Psoas muscle (tissue), 8 donors: ENCODE data around the gene C5AR1. TPM values are rescaled to one million over a fixed set of nuclear protein-coding genes. Genes with fewer than 3 reads are reported as not detected.
A peak's percentile ranks its signal among the peaks of the same experiment; 100 is the strongest.

Experiments
- ATAC-seq, 4 donors: fragments of 200-7000 bp; cut with Tn5 transposase; one replicate each; pipeline ENCODE4 v1.9.1; 2020; ENCODE audit warnings: moderate library complexity in 3 of 4, mild to moderate bottlenecking in 2 of 4
- DNase-seq, 2 donors: peaks; one replicate each; pipeline ENCODE4 v3.0.0-alpha.2; 2020
- H3K27ac ChIP-seq: fragments of 200-600 bp; one replicate; pipeline ENCODE4 v1.8.0; 2022
- H3K27me3 ChIP-seq, 3 donors: fragments of 200-600 bp in 1 of 3; one replicate each; pipeline versions ENCODE4 v1.6.1 to v1.8.0; 2013 to 2022; ENCODE audit warnings: low read length in 2 of 3, mild to moderate bottlenecking in 2 of 3, moderate library complexity in 1 of 3; ENCODE audit not compliant: insufficient read depth in 3 of 3
- H3K36me3 ChIP-seq, 2 donors: fragments of 200-600 bp in 1 of 2; one replicate each; pipeline versions ENCODE4 v1.6.1 to v1.8.0; 2013 to 2022; ENCODE audit warnings: low read depth in 1 of 2, mild to moderate bottlenecking in 1 of 2, moderate library complexity in 1 of 2; ENCODE audit not compliant: insufficient read depth in 1 of 2
- H3K4me1 ChIP-seq: fragments of 200-600 bp; one replicate; pipeline ENCODE4 v1.8.0; 2022
- H3K4me3 ChIP-seq: fragments of 200-600 bp; one replicate; pipeline ENCODE4 v1.8.0; 2022; ENCODE audit warnings: mild to moderate bottlenecking
- H3K9me3 ChIP-seq: fragments of 200-600 bp; one replicate; pipeline ENCODE4 v1.8.0; 2022
- WGBS, 3 donors: extraction: QIAGEN DNeasy Blood & Tissue Kit; methylation state at CpG; one replicate each; pipeline versions ENCODE4 v1.1.6 to v1.1.7; 2013; 5-methylcytosine and 5-hydroxymethylcytosine counted together
- intact Hi-C, 2 donors: fragments of 100-400 bp; cut with DNase I; formaldehyde crosslinking; loops; one replicate each; pipeline versions ENCODE4 v1.11.0 to v1.14.2; 2022
- polyA plus RNA-seq, 3 donors: library from polyadenylated mRNA; stranded (reverse); fragments of 200-250 nt; gene quantifications; one replicate each; pipeline ENCODE4 v1.2.3, GENCODE V29; 2013
- total RNA-seq, 4 donors: library from RNA; stranded (reverse); fragmentation: NEBNext Ultra II Directional in 2 of 4; extraction: Animal tissue kit (Norgen Biotek cat#: 25700) in 2 of 4; gene quantifications; one replicate each; pipeline versions ENCODE4 v1.2.1 to v1.2.4, GENCODE V29; 2021 to 2023
- TF ChIP-seq, protein P1 (sequence below): fragments of 200-600 bp; IDR thresholded peaks from one replicate; pipeline ENCODE4 v1.8.0; 2022; ENCODE audit warnings: antibody characterized with exemption
- donor health status: healthy with polysubstance abuse.
- donor health status: DM: no; HTN: no; CAD: no; lungs with moderate emphysema.
- donor health status: Bipolar disorder and iron deficiency.
- donor health status: healthy.
- donor health status: DM: yes; HTN: yes; CAD: no.
- donor health status: DM: no; HTN: no; CAD: no.
- donor health status: DM: no; HTN: no; CAD: no.
- donor health status: DM: yes; HTN: yes; CAD: no.

The C5AR1 gene
- total and polyA plus RNA-seq, 7 donors: 0.64 to 6.3 (median 2.4) TPM

DNA sequence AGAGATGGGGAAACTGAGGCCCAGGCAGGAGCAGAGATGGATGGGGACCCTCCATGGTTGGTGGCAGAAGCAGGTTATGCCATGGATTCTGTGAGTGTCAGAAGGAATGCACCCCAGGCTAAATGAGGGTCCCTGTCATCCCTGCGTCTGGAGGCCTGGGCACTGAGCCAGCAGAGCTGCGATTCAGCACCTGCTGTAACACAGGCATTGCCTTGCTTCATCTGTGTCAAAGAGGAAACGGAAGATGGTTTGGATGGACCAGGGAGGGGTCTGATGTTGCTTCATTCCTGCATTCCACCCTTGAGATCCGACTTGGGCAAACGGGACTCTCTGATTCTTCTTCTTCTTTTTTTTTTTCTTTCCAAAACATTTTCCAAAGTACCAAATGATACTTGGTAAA lies 1.2 kb downstream of the C5AR1 start:
- WGBS, 3 donors: 7 to 13% (median 9%) methylated on average over 5 of the region's 5 CpGs
- intact Hi-C loops: no loop called here
- H3K36me3 ChIP-seq: no peaks in the 10 kb centered on the region
- H3K9me3 ChIP-seq: no peaks in the 10 kb centered on the region
- no peak overlapping the region for H3K27ac ChIP-seq
- TF ChIP-seq, protein P1, sequence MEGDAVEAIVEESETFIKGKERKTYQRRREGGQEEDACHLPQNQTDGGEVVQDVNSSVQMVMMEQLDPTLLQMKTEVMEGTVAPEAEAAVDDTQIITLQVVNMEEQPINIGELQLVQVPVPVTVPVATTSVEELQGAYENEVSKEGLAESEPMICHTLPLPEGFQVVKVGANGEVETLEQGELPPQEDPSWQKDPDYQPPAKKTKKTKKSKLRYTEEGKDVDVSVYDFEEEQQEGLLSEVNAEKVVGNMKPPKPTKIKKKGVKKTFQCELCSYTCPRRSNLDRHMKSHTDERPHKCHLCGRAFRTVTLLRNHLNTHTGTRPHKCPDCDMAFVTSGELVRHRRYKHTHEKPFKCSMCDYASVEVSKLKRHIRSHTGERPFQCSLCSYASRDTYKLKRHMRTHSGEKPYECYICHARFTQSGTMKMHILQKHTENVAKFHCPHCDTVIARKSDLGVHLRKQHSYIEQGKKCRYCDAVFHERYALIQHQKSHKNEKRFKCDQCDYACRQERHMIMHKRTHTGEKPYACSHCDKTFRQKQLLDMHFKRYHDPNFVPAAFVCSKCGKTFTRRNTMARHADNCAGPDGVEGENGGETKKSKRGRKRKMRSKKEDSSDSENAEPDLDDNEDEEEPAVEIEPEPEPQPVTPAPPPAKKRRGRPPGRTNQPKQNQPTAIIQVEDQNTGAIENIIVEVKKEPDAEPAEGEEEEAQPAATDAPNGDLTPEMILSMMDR: no peak
- ATAC-seq (no peak), DNase-seq (no peak)
- peak overlapping the region; percentile 33 for H3K4me3 ChIP-seq
- no peaks in the 10 kb centered on the region for H3K4me1 ChIP-seq
- H3K27me3 ChIP-seq: peaks cover 0 to 31% (median 0%) of the 10 kb centered on the region in 3 donors

DNA sequence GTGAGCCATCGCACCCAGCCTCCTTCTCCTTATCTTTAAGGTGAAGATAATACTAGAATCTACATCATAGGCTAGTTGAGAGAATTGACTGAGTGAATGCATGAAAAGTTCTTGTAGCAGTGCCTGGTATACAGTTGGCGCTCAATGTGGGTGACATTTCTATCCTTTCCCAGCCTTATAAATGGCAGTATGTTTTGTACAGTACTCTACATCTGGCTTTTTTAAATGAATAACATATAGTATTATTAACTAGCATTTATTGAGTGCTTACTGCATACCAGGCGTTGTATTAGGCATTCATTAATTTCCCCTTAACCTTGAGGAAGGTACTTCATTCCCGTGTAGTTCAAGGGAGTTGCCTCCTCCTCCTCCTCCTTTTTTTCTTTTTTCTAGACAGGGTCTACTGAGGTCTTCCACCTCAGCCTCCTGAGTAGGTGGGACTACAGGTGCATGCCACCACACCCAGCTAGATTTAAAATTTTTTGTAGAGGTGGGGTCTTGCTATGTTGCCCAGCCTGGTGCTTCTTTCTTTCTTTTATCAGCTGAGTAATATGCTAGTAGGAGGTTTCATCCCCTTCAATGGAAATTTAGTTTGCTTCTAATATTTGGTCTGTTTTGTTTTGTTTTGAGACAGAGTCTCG lies 2.8 kb downstream of the C5AR1 start:
- intact Hi-C loops: no loop called here
- TF ChIP-seq, protein P1: no peak
- no peaks in the 10 kb centered on the region for H3K36me3 ChIP-seq
- H3K4me3 ChIP-seq: no peak overlapping the region
- H3K27me3 ChIP-seq: peaks cover 0 to 37% (median 1%) of the 10 kb centered on the region in 3 donors
- no peaks in the 10 kb centered on the region for H3K4me1 ChIP-seq
- H3K9me3 ChIP-seq: no peaks in the 10 kb centered on the region
- no peak overlapping the region for H3K27ac ChIP-seq
- ATAC-seq: no peak
- WGBS, 3 donors: 90 to 96% (median 90%) methylated on average over 5 of the region's 5 CpGs
- DNase-seq: no peak

DNA sequence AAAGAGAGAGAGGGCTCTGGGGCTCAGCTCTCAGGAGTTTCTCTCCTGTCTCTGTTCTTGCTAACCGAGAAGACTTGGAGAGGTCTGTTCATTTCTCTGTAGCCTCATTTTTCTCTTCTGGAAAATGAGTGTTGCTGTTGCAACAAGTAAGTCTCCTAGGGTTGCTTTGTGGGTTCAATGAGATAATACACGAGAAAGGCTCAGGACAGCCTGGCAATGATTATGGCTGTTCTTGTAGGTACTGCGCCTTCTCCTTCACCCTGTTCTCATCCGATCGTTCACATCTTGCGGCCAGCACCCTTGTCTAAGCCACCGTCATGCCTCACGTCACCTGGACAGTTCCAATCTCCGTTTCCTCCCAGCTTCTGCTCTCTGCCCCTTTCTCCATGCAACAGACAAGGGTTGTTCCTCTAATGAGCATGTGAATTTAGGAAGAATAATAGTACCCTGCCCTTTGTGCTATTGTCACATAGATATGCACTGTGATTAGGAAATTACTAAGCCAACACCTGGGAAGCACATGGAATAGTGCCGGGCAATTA lies 4.2 kb downstream of the C5AR1 start:
- intact Hi-C loops: no loop called here
- H3K4me3 ChIP-seq: no peak overlapping the region
- H3K4me1 ChIP-seq: no peaks in the 10 kb centered on the region
- 75 to 82% (median 77%) methylated on average over 10 of the region's 10 CpGs for WGBS, 3 donors
- ATAC-seq (no peak), DNase-seq (no peak)
- TF ChIP-seq, protein P1: no peak
- no peaks in the 10 kb centered on the region for H3K9me3 ChIP-seq
- H3K36me3 ChIP-seq: no peaks in the 10 kb centered on the region
- no peak overlapping the region for H3K27ac ChIP-seq
- H3K27me3 ChIP-seq: peaks cover 0 to 37% (median 2%) of the 10 kb centered on the region in 3 donors

DNA sequence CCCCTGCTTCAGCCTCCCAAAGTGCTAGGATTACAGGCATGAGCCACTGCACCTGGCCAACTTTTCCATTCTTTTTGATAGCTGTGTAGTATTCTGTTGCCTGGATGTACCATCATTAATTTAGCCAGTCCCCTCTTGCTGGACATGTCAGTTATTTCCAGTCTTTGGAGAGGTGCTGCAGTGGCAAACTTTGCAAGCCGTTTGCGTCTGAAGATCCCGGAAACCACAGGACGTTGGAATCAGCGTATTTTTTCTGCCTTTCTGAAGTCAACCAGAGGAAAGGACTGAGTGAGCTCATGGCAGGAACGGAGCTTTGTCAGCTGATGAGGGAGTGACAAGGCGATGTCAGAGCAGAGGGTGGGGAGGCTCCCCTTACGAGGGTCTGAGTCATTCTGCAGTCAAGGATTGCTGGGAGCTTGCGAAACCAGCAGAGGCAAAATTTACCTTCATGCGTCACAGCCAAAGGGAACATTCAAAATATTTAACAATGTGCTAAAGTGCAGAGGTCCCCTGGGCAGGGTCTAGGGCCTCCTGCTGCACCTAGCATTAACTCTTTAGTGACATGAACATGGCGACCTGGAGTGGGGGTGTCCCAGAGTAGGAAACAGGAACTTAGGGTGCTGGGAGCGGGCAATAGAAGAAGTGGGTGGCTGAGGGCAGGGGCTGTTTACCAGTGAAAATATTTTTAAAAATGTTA lies 5.6 kb downstream of the C5AR1 start:
- no peaks in the 10 kb centered on the region for H3K4me1 ChIP-seq
- DNase-seq: peak in 1 of 2 donors; percentile 62
- no peaks in the 10 kb centered on the region for H3K9me3 ChIP-seq
- TF ChIP-seq, protein P1: no peak
- intact Hi-C loops: no loop called here
- H3K36me3 ChIP-seq: no peaks in the 10 kb centered on the region
- ATAC-seq: peak; percentile 67 to 84 (median 78)
- H3K27me3 ChIP-seq: peaks cover 0 to 40% (median 3%) of the 10 kb centered on the region in 3 donors
- no peak overlapping the region for H3K4me3 ChIP-seq
- H3K27ac ChIP-seq: no peak overlapping the region
- 37 to 46% (median 43%) methylated on average over 12 of the region's 12 CpGs for WGBS, 3 donors
